Measurements from ENCODE around the gene RAD51B.

RAD51B gene

GRCh38 chr14:68722968-68723566 is 903.5 kb downstream of the RAD51B start:
- no peak for DNase-seq (ENCODE audit: low read depth in 2 of 2)

DNA sequence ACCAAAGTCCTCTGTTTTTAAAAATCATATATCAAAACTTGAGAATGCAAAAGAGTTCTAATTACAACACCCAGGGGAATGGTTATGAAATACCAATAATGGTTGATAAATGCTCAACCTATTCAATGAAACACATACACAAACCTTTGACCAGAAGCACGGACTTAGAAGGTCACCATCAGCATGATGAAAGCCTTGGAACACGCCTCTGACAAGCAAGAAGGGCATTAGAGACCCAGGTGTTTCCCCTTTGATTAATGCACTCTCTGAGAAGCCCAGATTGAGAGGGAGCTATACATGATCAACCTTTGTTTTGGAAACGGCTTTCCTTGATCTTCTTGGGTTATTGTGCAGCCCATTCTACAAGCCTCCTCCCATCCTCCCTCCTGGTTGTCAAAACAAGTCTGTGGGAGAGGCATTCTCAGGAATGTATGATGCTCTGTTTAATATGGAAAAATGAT is 904.3 kb downstream of the RAD51B start:
- DNase-seq (ENCODE audit: low read depth in 2 of 2): no peak

- DNase-seq (ENCODE audit: low read depth in 2 of 2): no peak
Observed at GRCh38 chr14:68724914-68725313, 905.3 kb downstream of the RAD51B start.

- no peak for DNase-seq (ENCODE audit: low read depth in 2 of 2)
Observed at GRCh38 chr14:68726093-68726695, 906.6 kb downstream of the RAD51B start.

GRCh38 chr14:68727315-68728047 is 907.9 kb downstream of the RAD51B start:
- DNase-seq (ENCODE audit: low read depth in 2 of 2): no peak

- no peak for DNase-seq (ENCODE audit: low read depth in 2 of 2)
Observed at GRCh38 chr14:68728342-68729106, 908.9 kb downstream of the RAD51B start.

DNA sequence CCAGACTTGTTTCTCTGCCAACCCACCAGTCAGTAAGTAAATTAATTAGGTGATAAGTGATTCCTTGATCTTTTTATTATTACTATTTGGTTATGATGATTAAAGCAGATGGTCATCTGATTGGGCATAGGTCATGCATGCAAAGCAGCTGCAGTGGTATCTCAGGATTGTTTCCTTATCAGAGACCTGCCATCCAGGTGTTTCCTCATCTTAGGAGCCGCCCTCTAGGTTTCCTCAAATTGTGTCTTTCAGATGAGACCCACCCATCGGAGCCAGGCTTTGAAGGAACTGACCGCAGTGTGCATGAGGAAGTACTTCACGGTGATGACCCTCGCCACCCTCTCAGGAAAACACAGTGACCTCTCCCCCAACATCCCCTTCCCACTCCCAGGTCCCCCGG is 910.0 kb downstream of the RAD51B start:
- no peak for DNase-seq (ENCODE audit: low read depth in 2 of 2)

GRCh38 chr14:68730348-68730747 is 910.8 kb downstream of the RAD51B start:
- no peak for DNase-seq (ENCODE audit: low read depth in 2 of 2)

GRCh38 chr14:68730811-68731425 is 911.3 kb downstream of the RAD51B start:
- DNase-seq (ENCODE audit: low read depth in 2 of 2): no peak

GRCh38 chr14:68733086-68733914 is 913.7 kb downstream of the RAD51B start:
- peak; percentile 30 to 33 for DNase-seq (ENCODE audit: low read depth in 2 of 2)

DNA sequence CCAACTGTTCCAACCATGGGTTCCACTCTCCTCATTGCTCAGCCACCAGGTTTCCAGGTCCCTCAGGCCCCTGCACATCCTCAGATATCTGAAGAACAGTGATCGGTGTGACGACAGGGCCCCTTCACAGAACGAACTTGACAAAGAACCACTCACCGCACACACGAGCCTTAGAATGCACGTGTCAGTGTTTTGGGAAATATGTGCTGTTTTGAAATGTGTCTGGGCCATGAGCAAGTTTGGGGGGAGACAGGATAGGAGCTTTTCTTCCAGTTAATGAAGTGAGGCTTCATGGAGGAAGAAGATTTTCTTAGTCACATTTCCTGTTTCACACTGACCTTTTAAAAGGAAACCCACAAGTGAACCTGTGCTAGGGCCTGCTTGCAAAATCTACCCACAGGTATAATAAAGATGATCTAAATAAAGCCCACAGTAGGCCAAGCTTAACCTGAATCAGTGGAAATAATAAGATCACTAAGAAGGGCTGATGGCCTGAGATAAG is 914.7 kb downstream of the RAD51B start:
- peak; percentile 45 to 52 for DNase-seq (ENCODE audit: low read depth in 2 of 2)

- DNase-seq (ENCODE audit: low read depth in 2 of 2): no peak
Observed at GRCh38 chr14:68735856-68736255, 916.3 kb downstream of the RAD51B start.

DNA sequence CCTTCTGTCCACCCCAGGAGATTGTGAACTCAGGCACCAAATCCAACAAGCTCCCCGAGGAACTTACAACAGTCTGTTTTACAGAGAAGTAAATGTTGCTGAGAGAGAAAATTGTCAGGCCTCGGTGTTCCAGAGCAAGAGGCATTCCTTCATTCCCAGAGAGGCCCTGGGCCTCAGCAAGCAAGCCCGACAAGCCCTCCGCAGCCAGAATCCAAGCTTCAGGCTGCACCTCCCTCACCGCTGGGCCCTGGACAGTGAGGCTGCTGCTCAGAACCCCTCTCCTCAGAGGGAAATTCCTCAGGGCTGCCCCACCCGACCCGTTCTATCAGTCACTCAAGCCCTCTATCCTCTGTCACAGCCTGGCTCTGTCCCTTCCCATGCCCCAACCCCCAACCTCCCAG is 916.9 kb downstream of the RAD51B start:
- DNase-seq (ENCODE audit: low read depth in 2 of 2): no peak

DNA sequence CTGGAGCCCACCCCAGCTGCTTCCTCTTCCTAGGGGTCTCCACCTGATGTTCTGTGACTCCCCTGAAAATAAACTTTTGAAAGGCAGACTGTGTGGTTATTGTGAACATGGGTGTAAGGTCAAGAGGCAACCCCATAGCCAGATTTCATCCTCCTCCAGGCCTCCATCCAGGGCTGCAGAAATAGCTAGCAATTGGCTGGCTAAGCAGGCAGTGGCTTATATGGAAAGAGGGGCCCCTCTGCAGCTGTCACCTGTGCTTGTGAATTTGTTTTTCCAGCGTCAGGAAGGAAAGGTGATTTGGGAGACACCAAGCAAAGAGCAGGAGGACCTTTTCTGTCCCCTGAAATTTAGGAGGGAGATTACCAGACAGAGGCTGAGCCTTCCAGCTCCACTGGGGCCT is 917.5 kb downstream of the RAD51B start:
- DNase-seq (ENCODE audit: low read depth in 2 of 2): no peak

- no peak for DNase-seq (ENCODE audit: low read depth in 2 of 2)
Observed at GRCh38 chr14:68738559-68738958, 919.0 kb downstream of the RAD51B start.

GRCh38 chr14:68739701-68740100 is 920.1 kb downstream of the RAD51B start:
- DNase-seq (ENCODE audit: low read depth in 2 of 2): no peak

DNA sequence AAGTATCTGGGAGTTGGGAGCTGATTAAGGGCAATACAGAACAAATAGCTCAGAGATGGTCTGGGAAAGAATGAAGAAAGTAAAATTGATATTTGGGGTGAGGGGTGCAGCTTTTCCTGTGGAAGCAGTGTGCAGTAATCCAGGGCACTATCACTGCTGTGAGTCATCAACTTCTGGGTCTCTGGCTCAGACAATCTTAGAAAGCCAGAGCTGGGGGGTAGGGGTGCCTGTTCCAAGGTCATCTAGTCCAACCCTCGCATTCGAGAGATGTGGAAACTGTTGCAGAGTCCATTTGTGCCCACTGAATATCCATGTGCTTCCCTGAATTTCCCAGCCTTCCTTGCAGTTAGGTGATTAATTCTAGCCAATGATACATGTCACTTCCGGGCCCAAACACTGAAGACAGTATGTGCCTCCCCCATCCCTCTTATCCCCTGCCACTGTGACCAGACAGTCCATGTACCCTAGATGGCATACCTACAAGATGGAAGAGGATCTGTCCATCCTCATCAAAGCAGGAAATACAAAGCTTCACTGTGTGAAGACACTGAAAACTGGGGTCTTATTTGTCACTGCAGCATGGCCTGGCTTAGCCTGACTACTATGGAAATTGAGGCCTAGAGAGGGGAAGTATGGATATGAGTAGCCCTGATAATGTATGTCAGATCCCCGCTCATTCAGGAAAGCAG is 921.4 kb downstream of the RAD51B start:
- no peak for DNase-seq (ENCODE audit: low read depth in 2 of 2)

DNA sequence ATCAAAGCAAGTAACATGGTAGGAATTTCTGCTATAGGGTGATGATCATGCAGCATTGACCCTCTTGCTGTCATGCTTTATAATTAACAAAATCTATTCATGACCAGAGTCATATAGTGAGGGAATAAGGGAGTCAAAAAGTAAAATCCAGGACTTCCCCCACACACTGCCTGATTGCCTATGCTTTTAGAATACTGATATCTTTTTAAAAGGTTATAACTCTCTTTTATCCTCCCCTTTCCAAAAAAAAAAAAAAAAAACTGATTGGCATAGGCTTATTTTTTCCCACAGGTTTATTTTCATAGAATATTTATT is 921.9 kb downstream of the RAD51B start:
- no peak for DNase-seq (ENCODE audit: low read depth in 2 of 2)

DNA sequence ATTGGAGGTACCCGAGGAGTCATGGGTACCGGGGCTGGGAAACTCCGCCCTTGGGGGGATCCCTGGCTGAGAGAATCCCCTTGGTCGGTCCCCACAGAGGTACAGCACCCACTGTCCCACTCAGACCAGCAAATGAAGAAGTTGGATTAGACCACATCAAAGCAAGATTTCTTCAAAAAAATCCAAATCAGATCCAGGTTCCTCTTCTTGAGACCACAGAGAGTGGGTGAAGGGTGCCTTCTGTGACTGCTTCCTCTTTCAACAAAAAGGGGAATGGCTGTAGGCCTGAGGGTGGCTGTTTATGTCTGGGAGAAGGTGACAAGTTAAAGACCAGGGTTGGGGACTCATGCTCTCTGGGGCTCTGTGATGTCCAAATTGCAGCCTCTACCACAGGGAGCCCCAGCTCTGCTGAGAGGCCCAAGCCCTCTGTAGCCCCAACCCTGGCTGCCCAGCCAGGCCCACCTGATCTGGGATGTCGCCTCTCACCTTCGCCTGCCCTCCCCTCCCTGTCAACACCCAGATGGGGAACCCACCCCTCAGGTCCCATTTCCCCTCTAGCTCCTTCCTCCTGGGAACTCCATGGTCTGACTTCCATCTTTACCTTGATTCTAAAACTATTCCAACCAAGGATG is 922.4 kb downstream of the RAD51B start:
- DNase-seq (ENCODE audit: low read depth in 2 of 2): no peak

DNA sequence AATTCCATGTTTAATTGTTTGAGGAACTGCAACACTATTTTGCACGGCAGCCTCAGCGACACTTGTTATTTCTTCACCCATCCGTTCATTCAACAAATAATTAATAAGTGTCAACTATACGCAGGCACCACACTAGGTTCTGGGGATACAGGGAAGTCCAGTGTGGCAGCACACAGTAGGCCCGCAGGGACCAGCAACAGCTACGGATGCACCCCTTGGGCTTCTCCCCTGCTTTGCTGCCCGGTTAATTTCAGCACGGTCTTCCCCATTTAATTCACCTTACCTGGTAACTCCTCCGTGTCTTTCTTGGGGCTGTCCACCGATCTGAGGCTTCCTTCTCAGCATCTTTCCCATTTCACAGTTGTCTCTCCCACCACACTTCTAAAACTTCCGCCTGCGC is 925.0 kb downstream of the RAD51B start:
- no peak for DNase-seq (ENCODE audit: low read depth in 2 of 2)

Data from stimulated activated CD8-positive, alpha-beta memory T cell treated with anti-CD3 and anti-CD28 coated beads, Interleukin-15, amount 100 ng/mL, for 48 hours (primary cell).